Activated gamma-delta T cell treated with anti-CD3 and anti-CD28 coated beads, Interleukin-2, amount 50 U/mL, for 16 hours (primary cell): ENCODE measurements around the gene NPFFR1.

Experiments used
- DNase-seq: peaks from one replicate; pipeline ENCODE4 v3.0.0-alpha.2; 2020; ENCODE audit warnings: low read depth

NPFFR1 gene, protein sequence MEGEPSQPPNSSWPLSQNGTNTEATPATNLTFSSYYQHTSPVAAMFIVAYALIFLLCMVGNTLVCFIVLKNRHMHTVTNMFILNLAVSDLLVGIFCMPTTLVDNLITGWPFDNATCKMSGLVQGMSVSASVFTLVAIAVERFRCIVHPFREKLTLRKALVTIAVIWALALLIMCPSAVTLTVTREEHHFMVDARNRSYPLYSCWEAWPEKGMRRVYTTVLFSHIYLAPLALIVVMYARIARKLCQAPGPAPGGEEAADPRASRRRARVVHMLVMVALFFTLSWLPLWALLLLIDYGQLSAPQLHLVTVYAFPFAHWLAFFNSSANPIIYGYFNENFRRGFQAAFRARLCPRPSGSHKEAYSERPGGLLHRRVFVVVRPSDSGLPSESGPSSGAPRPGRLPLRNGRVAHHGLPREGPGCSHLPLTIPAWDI

DNA sequence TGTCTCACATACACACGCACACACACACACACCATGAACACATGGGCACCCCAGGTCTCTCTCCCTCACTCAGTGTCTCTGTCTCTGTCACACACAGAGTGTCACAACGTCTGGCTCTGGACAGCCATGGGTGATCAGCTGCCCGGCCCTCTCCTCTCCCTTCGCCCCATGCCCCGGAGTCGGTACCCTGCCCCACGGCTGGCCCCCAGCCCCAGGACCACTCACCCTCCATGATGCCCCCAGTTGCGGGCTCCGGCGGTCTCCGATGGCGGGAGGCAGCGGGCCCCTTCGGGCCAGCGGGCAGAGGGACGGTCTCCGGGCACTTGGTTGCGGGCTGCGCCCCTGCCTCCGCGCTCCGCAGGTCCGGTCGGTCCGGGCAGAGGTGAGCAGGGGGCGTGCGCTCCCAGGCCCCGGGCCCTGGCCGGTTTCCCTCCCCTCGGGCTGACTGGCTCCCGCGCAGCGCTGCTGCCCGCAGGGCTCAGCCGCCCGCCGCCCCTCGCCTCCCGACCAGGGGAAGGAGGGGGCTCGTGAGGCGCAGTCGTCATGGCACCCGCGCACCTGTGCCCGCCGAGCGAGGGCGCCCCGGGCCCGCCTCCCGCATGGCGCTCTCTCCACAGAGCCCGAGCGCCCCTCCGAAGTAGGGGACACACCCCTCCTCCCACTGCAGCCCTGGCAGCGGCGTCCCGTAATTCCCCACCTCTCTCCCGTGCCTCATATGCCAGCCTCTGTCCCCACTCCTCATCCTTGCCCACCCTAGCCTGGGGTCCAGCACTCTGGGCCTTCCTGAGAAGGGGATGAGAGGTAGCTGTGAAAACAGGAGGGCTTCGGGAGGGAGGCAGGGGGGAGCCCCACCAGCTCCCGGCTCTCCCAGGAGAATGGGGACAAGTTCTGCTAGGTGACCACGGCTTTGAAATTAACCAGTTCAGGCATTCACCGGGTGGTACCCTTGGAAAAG is at the start of gene NPFFR1:
Gene NPFFR1 (minus strand): TSS at position 560 of the 955 bp plus-strand sequence. CDS start 328 bp downstream, at position 232.
- DNase-seq, result no peak

DNA sequence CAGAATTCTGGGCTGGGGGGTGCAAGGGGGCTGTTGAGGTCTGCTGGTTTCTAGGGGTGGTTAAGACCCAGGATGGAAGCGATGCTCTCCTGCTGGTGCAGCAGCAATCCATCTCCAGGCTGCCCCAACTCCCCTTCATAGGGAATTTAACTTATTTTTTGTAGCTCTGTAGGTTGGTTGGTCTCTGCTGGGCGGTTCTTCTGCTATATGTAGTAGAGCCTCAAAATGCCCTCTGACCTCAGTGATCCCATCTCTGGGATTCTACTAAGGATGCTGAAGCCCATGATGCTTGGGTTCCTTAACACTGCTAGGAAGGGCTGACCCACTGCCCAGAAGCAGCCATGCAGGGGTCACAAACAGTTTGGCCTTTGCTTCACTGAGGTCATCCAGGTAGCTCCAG is 49.5 kb upstream of the NPFFR1 start:
- no peak for DNase-seq

DNA sequence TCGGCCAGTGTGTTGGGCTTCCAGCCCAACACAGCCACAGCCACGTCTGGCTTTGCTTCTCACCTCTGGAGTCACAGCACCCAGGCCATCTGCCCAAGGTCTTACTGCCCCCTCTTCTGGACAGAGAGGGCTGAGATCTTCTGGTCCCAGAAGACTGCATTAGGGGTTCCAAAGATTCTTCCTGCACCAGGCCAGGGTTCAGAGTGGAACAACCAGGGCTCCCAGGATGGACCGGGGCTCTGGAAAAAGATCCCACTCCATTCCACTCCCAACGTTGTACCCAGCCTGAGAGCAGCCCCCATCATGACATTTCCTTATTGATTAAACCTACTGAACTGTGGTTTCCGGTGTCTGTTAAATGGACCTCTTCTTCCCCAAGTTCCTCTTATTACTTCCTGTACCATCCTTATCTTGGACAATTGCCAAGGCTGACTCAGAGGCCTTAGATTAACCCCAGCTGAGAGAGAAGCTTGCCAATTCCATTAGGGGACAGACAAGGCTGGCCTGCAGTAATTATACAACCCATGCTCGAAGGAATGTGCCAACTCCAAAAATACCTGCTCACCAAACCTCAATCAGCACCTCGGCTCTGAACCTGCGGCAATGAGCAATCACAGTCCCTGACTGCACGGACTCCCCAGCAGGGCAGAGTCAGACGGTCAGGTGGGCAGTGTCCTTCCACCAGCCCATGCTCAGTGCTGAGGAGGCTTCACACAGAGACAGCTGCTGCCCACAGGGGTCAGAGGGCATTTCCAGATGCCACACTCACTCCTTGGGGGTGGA is 47.9 kb upstream of the NPFFR1 start:
- no peak for DNase-seq

DNA sequence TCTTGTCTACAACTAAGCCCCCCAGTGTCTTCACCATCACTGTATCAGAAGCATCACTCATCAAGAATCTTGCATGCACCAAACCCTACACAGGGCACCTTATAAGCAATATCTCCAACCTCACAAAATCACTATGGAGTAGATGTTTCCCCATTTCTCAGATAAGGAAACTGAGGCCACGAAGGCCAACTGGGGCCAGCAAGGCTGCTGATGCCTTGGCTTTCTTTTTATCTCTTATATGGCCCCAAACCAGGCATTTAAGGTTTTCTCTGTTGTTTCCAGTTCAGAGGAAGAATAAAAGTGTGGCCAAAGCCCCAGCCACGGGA is 47.3 kb upstream of the NPFFR1 start:
- DNase-seq, result no peak

DNA sequence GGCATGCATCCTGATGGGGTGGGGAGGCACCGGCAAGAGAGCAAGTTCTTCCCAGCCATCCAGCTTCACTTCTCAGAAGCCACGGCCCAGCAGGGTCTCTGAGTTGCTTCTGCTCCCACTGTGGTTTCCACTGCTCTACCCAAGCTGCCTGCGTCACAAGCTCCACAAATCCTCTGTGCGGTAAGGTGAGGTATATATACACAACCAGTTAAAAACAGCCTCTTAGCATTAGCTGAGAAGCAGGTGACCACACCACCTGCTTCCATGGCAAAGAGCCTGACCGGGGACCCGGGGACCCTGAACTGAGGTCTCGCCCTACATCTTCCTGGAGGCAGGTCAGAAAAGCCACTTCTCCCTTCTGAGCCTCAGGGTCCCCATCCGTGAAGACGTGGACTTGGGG is 46.9 kb upstream of the NPFFR1 start:
- no peak for DNase-seq

DNA sequence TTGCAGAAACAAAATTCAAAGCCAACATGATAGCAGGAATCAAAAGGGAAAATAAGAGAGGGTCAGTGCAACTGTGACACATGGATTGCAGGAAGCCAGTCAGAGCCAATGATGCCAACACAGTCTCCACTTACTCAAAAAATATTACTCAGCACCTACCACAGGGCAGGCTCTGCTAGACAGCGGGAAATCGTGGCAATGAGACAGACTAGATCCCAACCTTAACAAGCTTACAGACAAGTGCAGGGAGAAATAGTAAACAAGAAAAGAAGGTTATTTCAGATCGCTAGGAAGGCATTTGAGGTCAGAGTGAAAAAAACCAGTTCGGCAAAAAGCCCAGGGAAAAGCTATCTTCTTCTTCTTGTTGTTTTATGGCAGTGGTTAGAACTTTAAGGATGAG is 45.2 kb upstream of the NPFFR1 start:
- no peak for DNase-seq

DNA sequence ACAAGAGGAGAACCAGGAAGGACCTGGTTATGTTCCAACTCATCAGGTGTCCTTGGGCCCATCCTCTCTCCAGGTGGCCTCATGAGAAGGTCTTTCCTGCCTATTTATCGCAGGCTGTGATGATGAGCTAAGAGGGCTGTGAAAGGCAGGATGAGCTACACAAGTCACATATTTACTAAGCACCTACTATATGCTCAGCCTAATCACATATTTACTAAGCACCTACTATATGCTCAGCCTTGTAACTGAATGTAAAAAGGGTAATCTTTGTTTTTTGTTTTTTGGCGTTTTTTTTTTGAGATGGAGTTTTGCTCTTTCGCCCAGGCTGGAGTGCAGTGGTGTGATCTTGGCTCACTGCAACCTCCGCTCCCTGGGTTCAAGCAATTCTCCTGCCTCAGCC is 44.2 kb upstream of the NPFFR1 start:
- DNase-seq, result no peak

DNA sequence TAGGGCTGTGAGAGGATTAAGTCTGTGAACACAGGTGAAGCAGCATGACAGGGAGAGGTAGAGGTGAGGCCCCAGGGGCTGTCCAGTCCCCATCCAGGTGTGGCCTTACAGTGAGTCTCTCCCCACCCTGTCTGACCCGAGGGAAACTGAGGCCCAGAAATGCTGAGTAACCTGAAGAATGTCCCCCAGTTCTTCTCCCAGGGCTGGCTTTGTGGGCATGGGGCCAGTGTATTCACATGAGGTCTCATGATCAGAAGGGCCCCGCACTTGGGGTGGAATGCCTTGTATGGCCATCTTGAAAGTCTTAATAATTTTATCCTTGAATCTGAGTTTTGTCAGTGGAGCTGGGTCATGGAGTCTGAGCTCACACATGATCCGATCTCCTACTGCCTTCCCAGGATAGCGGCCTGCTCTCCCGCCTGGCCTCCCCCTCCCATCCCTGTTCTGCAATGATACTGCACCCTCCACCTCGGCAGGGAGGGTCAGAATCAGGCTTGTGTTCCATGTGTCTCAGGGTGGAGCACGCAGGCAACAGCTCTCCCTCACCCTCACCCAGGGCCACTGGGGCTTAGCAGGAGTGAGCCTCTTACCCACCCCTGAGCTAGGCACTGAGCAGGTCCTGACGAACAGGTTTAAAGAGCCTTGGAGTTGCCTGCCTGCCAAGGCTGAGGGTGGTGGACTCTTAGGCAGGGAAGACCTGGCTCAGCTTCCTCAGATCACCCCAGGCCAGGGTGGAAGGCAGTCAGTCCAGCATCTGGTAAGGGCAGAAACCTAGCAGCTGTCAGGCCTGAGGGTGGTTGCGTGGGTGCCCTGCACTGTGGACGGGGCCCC is 41.4 kb upstream of the NPFFR1 start:
- no peak for DNase-seq

DNA sequence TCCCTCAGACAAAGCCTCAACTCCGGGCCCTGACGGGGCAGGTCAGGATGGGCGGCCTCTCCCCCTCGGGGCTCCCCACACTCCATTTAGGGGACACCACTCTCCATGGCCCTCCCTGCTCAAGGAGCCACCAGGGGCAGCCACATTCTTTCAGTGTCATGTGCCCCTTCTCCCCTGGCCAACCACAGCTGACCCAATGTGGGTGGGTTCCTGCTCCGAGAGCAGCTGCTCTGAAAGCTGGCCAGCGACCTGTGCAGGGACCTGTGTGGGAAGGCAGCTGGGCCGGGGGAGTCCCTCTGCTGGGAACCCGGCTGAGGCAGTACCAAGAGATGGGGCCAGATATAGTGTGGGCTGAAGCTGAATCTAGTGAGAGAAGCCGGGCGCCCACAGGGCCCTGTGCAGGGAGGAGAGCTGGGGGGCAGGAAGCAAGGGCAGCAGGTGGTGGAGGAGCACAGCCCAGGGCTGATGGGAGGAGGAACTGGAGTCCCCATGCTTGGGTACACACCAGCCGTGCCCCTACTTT is 40.6 kb upstream of the NPFFR1 start:
- peak; percentile 9 for DNase-seq

DNA sequence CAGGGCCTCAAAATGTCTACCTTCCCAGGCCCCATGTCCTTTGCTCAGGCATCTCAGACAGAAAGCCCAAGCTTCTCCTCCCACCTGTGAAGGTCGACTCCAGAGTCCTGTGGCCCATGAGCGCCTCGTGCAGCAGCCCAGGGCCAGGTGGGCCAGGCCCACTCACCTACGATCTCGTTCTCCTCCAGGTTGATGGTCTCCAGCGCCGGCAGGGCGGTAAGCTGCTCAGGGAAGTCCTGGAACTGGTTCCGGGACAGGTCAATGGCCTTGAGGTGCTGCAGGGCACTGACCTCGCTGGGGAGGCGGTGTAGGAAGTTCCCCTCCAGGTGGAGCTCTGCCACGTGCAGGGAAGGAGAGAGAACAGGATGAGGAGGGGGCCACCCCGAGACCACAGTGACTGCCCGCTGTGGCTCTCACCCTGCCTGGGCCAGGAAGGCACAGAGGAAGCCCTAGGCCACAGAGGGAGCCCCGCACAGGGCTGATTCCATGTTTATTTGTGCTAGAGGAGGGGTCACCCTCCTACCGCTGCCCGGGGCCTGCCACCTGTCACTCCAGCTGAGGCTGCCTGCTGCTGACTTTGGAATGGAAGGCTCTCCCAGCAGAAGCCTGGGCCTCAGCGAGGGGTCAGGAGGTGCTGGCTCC is 40.0 kb upstream of the NPFFR1 start:
- DNase-seq, result no peak

DNA sequence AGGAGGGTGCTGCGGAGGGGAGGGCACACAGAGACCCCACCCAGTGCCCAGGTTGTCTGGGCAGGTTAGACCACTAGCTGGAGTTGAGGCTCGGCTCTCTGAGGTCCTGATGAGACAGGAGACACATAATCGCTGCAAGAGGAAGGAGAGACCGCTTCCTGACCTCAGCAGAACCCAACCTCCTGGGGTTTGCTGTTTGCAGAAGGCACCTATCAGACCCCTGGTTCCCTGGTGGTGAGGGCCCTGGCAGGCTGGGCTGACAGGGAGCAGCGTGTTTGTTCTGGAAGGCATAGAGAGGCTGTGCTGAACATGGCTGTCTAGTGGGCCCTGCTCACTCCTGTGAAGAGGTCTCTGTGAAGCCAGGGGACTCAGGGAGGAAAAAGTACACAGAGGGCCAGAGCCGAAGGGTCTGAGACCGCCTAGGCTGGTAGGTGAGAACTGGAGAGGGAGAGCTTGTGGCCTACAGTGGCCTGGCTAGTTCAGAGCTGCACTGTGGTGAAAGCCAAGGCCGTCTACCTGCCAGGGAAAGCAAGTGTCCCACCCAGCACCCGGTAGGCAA is 39.4 kb upstream of the NPFFR1 start:
- DNase-seq, result peak; percentile 14

DNA sequence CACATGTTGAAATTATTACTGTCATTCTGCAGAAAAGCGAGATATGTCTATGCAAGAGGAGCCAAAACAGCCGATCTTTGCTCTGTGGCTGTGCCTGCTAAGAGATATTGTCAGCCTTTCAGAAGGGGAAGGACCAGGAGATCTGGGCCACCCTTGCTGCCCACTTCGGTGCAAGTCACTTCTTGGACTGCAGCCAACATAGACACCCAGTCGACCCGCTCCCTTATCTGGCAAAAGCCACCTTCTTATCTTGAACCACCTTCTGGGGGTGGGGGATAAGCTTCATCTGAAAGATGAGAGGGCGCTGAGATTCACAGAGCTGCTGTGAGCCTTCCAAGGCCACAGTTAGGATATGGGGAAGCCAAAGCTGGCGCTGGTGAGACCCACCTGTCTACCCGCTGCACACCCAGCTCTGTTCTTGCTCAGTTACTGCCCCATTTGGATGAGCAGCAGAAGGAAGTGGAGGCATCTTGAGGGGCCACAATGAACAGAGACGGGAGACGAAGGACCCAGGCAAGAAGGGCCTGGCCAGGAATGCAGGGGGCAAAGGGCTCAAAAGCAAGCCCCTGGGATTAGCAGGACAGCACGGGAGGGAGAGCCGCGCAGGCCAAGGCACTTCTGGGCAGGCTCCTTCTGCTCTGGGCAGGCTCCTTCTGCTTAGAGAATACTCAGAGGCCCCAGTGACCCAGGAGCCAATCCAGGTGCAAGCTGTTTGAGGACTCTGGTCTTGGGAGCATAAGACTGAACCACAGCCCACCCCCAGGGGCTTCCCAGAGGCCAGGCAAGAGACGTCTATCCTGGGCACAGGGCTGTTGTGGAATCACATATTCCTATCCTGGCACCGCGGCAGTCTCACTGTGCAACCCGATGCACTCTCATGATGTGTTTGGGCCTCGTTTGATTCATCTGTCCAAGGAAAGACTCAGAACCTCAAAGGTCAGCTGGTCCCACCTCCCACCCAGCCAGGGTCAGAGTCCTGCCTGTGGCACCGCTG is 38.4 kb upstream of the NPFFR1 start:
- no peak for DNase-seq

DNA sequence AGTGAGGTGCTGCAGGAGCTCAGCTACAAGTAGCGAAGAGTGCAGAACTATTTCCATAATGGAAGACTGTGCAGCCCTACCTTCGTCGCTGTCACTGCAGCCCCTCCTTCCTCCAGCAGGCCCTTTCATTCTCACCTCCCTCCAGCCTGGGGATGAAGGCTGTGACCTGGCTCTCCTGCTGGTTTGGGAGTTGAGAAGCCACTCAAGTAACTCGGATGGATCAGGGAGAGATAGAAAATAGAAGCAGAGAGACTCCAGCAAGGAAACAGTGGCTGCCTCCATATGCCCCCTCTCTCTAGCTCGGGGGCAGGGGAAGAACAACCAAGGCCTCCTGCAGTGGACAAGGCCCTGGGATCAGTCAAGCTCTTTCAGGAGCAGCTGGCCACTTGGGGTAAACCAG is 37.4 kb upstream of the NPFFR1 start:
- no peak for DNase-seq

DNA sequence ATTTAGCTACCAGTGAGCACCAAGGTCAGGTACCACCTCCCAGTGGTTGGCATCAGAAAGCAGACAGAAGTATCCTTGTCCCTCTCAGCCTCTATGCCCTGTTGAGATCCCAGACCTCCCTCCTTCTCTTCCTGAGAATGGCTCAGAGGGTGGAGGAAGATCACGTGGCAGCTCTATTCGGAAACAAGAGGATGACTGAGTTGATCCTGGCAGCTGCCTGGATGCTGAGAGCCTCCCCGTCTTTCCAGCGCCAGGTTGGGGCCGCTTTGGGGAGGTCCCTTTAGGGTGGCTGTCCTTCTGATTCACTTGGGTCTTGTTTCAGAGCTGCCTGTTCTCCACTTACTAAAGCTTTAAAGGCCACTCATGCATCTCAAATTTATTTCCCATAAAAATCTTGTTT is 36.9 kb upstream of the NPFFR1 start:
- DNase-seq, result no peak

DNA sequence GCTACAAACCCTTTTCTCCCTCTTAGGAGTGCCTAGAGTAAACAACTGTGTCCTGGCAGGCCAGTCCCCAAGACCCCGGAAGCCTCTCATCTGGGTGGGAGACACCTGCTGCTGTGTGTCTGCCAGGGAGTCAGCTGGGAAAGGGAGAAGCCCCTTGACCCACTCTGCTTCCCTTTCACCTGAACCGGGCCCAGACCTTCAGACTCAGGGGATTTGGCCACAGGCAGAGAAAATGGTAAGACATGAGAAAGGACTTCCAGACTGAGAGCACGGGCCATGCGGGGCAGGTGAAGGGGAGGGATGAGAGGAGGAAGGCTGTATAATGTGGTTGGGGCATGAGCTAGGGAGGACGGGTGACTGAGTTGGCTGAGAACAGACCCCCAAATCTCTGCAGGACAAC is 36.0 kb upstream of the NPFFR1 start:
- DNase-seq, result no peak

DNA sequence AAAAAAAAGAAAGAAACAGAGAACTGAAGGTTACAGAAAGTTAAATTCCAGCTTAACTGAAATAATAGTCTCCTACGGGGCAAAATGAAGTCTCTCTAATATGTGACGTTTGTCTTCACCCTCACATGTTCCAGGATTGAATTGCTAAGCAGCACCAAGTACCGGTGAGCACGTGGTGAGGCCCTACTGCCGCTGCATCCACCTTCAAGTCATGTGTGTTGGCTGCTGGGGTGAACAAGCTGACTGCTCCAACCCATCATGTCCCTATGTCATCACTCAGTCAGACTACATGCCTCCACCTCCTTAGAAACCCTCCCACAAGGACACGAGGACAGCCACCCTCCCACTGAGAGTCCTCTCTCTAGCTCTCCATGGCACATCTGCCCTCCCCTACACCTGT is 35.4 kb upstream of the NPFFR1 start:
- no peak for DNase-seq

DNA sequence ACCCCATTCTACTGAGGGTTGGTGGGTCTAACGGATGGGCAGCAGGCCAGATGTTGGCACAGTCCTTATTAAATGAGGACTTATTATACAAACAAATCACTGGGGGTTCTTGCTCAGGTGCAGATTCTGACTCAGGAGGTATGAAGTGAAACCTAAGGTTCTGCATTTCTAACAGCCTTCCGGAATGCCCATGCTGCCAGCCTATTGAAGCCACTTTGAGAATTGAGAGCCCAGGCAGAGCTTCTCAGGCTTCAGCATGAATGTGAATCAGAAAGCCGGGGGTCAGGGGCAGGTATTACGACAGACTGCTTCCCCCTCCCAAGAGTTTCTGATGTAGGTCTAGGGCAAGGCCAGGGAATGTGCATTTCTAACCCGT is 34.1 kb upstream of the NPFFR1 start:
- no peak for DNase-seq

DNA sequence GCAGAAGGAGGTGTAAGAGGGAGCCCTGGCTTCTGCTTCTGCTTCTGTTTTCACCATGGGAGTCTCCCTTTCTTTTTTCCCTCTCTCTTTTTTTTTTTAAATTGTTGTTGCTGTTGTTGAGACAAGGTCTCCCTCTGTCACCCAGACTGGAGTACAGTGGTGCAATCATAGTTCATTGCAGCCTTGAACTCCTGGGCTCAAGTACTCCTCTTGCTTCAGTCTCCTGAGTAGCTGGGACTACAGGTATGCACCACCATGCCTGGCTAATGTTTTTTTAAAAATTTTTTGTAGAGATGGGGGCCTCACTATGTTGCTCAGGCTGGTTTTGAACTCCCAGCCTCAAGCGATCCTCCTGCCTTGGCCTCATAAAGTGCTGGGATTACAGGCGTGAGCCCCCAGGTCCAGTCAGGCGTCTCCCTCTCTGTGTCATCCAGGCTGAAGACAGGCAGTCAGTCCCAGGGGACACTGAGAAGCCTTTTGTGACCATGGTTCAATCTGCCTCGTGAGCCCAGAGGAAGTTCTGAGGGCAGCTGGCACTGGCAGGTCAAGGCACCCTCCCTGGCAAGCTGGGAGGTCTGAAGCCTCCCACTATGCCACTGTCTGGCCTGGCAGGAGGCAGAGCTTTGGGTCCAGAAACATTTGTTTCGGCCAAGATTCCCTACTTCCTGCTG is 33.6 kb upstream of the NPFFR1 start:
- no peak for DNase-seq

DNA sequence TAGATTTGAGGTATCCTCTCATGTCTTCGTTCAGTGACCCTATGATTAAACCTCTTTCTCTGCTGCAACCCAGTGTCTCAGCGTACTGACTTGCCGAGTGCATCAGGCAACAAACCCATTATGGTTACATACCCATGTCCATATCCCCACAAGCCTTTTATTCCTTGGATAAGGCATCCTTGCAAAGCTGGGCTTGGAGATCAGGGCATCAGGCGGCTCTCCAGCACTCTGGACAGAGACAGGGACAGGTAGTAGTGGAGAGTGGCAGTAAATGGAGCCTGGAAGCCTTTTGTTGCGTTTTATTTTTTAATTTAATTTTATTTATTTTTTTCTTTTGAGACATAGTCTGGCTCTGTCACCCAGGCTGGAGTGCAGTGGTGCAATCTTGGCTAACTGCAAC is 32.0 kb upstream of the NPFFR1 start:
- no peak for DNase-seq
